ENCODE results near the gene ARHGEF39. TPM values are rescaled to one million over a fixed set of nuclear protein-coding genes. Genes with fewer than 3 reads are reported as not detected.

ARHGEF39 gene
- polyA plus RNA-seq, 2 of the 4 experiments (the other 2 are of a cell fraction), result 17.6 to 19.5 TPM

DNA sequence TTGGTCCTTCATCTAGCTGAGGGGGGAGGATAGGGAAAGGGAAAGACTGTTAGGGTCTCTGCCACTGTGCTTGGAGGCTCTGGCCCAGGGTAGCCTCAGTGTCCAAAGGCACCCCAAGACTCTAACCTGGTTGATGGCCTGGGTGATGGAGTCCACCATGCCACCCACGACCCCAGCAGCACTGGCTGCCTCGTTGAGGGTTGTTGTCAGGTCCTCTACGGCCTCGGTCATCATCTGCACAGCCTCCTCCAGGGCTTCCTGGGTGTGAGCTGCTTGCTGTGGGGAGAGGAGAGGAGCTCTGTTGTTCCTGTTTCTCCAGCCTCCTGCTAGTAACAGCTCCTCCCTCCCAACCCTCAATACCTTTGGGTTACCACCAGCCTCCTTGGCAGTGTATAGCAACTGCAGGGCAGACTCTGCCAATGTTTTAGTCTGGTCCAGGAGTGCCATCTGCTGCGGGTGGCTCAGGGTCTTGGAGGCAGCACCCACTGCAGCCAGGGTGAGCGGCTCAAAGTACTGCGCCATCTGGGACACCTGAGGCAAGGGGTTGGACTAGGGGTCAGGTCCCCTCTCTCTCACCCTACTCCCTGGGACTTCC, 40.9 kb upstream of the ARHGEF39 start:
- no peaks in the 10 kb centered on the region for H3K9me3 ChIP-seq
- ChIA-PET CTCF (interaction anchor here (1.8 to 32.5 kb wide), 4 partner anchors 2 to 60 kb away, joined by 4 to 758 read pairs (median 387); partner anchors contain the start of genes CCDC107, CREB3, RMRP and TLN1), POLR2A (interaction anchor here (0.6 to 1.5 kb wide), 2 partner anchors 10 to 52 kb away, joined by 4 to 6 read pairs; no protein-coding TSS in a partner anchor)
- no peak overlapping the region for H3K4me3 ChIP-seq
- WGBS (ENCODE audit: missing lambda C conversion rate), result 91% methylated on average over 7 of the region's 7 CpGs
- no peak overlapping the region for H3K27ac ChIP-seq
- ATAC-seq, result no peak
- no peak overlapping the region for H3K4me2 ChIP-seq
- DNase-seq (ENCODE audit: low read depth in 1 of 2, low spot score in 1 of 2), result no peak
- TF ChIP-seq MAFK (IDR thresholded peaks at IDR 0.05; ENCODE audit: partially characterized antibody), result no peak
- no peaks in the 10 kb centered on the region for H3K4me1 ChIP-seq
- FAIRE-seq, result no peak

GRCh38 chr9:35705372-35705771, 40.4 kb upstream of the ARHGEF39 start:
- no peak overlapping the region for H3K27ac ChIP-seq
- DNase-seq (ENCODE audit: low read depth in 1 of 2, low spot score in 1 of 2), result no peak
- H3K4me2 ChIP-seq, result no peak overlapping the region
- TF ChIP-seq E2F6 (IDR thresholded peaks at IDR 0.05; ENCODE audit: borderline replicate concordance, low read depth), result no peak
- no peak for TF ChIP-seq MYC (IDR thresholded peaks at IDR 0.05; ENCODE audit: borderline replicate concordance, low read length)
- TF ChIP-seq, protein P1, sequence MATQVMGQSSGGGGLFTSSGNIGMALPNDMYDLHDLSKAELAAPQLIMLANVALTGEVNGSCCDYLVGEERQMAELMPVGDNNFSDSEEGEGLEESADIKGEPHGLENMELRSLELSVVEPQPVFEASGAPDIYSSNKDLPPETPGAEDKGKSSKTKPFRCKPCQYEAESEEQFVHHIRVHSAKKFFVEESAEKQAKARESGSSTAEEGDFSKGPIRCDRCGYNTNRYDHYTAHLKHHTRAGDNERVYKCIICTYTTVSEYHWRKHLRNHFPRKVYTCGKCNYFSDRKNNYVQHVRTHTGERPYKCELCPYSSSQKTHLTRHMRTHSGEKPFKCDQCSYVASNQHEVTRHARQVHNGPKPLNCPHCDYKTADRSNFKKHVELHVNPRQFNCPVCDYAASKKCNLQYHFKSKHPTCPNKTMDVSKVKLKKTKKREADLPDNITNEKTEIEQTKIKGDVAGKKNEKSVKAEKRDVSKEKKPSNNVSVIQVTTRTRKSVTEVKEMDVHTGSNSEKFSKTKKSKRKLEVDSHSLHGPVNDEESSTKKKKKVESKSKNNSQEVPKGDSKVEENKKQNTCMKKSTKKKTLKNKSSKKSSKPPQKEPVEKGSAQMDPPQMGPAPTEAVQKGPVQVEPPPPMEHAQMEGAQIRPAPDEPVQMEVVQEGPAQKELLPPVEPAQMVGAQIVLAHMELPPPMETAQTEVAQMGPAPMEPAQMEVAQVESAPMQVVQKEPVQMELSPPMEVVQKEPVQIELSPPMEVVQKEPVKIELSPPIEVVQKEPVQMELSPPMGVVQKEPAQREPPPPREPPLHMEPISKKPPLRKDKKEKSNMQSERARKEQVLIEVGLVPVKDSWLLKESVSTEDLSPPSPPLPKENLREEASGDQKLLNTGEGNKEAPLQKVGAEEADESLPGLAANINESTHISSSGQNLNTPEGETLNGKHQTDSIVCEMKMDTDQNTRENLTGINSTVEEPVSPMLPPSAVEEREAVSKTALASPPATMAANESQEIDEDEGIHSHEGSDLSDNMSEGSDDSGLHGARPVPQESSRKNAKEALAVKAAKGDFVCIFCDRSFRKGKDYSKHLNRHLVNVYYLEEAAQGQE (IDR thresholded peaks at IDR 0.05), result no peak
- H3K4me1 ChIP-seq, result no peaks in the 10 kb centered on the region
- H3K4me3 ChIP-seq, result no peak overlapping the region
- WGBS (ENCODE audit: missing lambda C conversion rate), result 98% methylated on average over 8 of the region's 8 CpGs
- POLR2A ChIA-PET, result interaction anchor here (1.5 kb wide), 1 partner anchor 9 kb away, joined by 4 read pairs; no protein-coding TSS in a partner anchor
- no peak for ATAC-seq
- no peaks in the 10 kb centered on the region for H3K9me3 ChIP-seq
- FAIRE-seq, result no peak
- CTCF ChIA-PET, result interaction anchor here (1.8 to 32.5 kb wide), 4 partner anchors 2 to 59 kb away, joined by 4 to 758 read pairs (median 387); partner anchors contain the start of genes CCDC107, CREB3, RMRP and TLN1

- DNase-seq (ENCODE audit: low read depth in 1 of 2, low spot score in 1 of 2) (no peak), FAIRE-seq (no peak), ATAC-seq (no peak)
- Histone ChIP-seq H3K27ac (no peak overlapping the region), H3K4me2 (no peak overlapping the region), H3K4me1 (no peaks in the 10 kb centered on the region), H3K4me3 (no peak overlapping the region), H3K9me3 (no peaks in the 10 kb centered on the region)
- CTCF ChIA-PET, result interaction anchor here (0.7 to 32.5 kb wide), 5 partner anchors 0 to 46 kb away, joined by 3 to 758 read pairs (median 16); partner anchors contain the start of genes CCDC107, CREB3, RMRP and TLN1
- POLR2A ChIA-PET, result interaction anchor here (0.7 kb wide), 1 partner anchor 33 kb away, joined by 3 read pairs; no protein-coding TSS in a partner anchor
- WGBS (ENCODE audit: missing lambda C conversion rate), result 96% methylated on average over 24 of the region's 26 CpGs
- TF ChIP-seq, protein P2, sequence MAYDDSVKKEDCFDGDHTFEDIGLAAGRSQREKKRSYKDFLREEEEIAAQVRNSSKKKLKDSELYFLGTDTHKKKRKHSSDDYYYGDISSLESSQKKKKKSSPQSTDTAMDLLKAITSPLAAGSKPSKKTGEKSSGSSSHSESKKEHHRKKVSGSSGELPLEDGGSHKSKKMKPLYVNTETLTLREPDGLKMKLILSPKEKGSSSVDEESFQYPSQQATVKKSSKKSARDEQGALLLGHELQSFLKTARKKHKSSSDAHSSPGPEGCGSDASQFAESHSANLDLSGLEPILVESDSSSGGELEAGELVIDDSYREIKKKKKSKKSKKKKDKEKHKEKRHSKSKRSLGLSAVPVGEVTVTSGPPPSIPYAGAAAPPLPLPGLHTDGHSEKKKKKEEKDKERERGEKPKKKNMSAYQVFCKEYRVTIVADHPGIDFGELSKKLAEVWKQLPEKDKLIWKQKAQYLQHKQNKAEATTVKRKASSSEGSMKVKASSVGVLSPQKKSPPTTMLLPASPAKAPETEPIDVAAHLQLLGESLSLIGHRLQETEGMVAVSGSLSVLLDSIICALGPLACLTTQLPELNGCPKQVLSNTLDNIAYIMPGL (CRISPR knock-in tag; IDR thresholded peaks at IDR 0.05; ENCODE audit: borderline replicate concordance), result no peak
- TF ChIP-seq MAZ (IDR thresholded peaks at IDR 0.05; ENCODE audit: borderline replicate concordance, low read depth, low read length) (no peak), SMC3 (IDR thresholded peaks at IDR 0.05) (no peak), POLR2AphosphoS2 (conservative IDR thresholded peaks at IDR 0.05; ENCODE audit: low read length) (no peak), USF2 (IDR thresholded peaks at IDR 0.05) (no peak), ZSCAN20 (CRISPR knock-in tag; IDR thresholded peaks at IDR 0.05) (no peak), HEYL (CRISPR knock-in tag; IDR thresholded peaks at IDR 0.05) (no peak), HOXB5 (CRISPR knock-in tag; IDR thresholded peaks at IDR 0.05) (no peak), ZC3H11A (IDR thresholded peaks at IDR 0.05) (no peak), ESRRA (IDR thresholded peaks at IDR 0.05; ENCODE audit: borderline replicate concordance, low read length) (no peak), CEBPB (IDR thresholded peaks at IDR 0.05) (no peak), NPAS2 (CRISPR knock-in tag; IDR thresholded peaks at IDR 0.05; ENCODE audit: borderline replicate concordance) (no peak), ZFP36 (IDR thresholded peaks at IDR 0.05; ENCODE audit: borderline replicate concordance, partially characterized antibody) (no peak), EP300 (IDR thresholded peaks at IDR 0.05) (no peak)
- TF ChIP-seq, protein P3, sequence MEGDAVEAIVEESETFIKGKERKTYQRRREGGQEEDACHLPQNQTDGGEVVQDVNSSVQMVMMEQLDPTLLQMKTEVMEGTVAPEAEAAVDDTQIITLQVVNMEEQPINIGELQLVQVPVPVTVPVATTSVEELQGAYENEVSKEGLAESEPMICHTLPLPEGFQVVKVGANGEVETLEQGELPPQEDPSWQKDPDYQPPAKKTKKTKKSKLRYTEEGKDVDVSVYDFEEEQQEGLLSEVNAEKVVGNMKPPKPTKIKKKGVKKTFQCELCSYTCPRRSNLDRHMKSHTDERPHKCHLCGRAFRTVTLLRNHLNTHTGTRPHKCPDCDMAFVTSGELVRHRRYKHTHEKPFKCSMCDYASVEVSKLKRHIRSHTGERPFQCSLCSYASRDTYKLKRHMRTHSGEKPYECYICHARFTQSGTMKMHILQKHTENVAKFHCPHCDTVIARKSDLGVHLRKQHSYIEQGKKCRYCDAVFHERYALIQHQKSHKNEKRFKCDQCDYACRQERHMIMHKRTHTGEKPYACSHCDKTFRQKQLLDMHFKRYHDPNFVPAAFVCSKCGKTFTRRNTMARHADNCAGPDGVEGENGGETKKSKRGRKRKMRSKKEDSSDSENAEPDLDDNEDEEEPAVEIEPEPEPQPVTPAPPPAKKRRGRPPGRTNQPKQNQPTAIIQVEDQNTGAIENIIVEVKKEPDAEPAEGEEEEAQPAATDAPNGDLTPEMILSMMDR (IDR thresholded peaks at IDR 0.05), result no peak
- TF ChIP-seq, protein P4, sequence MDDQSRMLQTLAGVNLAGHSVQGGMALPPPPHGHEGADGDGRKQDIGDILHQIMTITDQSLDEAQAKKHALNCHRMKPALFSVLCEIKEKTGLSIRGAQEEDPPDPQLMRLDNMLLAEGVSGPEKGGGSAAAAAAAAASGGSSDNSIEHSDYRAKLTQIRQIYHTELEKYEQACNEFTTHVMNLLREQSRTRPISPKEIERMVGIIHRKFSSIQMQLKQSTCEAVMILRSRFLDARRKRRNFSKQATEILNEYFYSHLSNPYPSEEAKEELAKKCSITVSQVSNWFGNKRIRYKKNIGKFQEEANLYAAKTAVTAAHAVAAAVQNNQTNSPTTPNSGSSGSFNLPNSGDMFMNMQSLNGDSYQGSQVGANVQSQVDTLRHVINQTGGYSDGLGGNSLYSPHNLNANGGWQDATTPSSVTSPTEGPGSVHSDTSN (IDR thresholded peaks at IDR 0.05), result no peak
Measured at GRCh38 chr9:35703906-35704672, 39.1 kb upstream of the ARHGEF39 start.

Measured in A549 (cell line).